C4-2B (cell line): ENCODE results near the gene CTNND1.

Experiments
- ZFX ChIP-seq: fragments of 450-650 bp; IDR thresholded peaks from 2 replicates; pipeline ENCODE4 v1.6.1; 2017
- TF ChIP-seq, protein P1 (sequence below): fragments of 450-650 bp; conservative IDR thresholded peaks from 2 replicates; pipeline ENCODE4 v1.5.1; 2017; ENCODE audit warnings: mild to moderate bottlenecking

DNA sequence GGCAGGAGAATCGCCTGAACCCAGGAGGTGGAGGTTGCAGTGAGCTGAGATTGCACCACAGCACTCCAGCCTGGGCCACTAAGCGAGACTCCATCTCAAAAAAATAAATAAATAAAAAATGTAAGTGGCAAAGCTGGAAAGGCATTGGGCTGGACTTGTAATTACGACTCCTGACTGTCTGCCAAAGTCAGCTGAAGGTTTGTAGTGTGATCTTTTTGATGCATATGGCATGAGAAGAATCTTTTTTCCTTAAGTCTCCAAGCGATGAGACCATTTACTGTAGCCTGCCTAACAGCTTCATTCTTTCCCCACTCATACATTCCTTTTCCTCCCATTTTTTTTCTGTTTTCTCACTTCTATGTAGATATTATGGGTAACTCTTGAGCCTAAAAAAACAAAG, 24.8 kb downstream of the CTNND1 start:
- TF ChIP-seq, protein P1, sequence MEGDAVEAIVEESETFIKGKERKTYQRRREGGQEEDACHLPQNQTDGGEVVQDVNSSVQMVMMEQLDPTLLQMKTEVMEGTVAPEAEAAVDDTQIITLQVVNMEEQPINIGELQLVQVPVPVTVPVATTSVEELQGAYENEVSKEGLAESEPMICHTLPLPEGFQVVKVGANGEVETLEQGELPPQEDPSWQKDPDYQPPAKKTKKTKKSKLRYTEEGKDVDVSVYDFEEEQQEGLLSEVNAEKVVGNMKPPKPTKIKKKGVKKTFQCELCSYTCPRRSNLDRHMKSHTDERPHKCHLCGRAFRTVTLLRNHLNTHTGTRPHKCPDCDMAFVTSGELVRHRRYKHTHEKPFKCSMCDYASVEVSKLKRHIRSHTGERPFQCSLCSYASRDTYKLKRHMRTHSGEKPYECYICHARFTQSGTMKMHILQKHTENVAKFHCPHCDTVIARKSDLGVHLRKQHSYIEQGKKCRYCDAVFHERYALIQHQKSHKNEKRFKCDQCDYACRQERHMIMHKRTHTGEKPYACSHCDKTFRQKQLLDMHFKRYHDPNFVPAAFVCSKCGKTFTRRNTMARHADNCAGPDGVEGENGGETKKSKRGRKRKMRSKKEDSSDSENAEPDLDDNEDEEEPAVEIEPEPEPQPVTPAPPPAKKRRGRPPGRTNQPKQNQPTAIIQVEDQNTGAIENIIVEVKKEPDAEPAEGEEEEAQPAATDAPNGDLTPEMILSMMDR, result no peak
- no peak for TF ChIP-seq ZFX
